Sigmoid colon (tissue), 7 donors: Measurements from ENCODE around the gene ATOSB. TPM values are rescaled to one million over a fixed set of nuclear protein-coding genes. Genes with fewer than 3 reads are reported as not detected.

Experiments used
- DNase-seq: peaks from one replicate; pipeline ENCODE4 v3.0.0-alpha.2; 2019
- H3K27ac ChIP-seq, 4 donors: fragments of 200-600 bp; sonication (generic); one replicate each; pipeline ENCODE4 v1.5.1; 2016 to 2019; ENCODE audit warnings: mild to moderate bottlenecking in 1 of 4
- H3K27me3 ChIP-seq, 3 donors: fragments of 200-600 bp; sonication (generic); one replicate each; pipeline ENCODE4 v1.5.1; 2019; ENCODE audit warnings: mild to moderate bottlenecking in 1 of 3
- H3K36me3 ChIP-seq, 4 donors: fragments of 200-600 bp; sonication (generic); one replicate each; pipeline ENCODE4 v1.5.1; 2016 to 2019
- H3K4me1 ChIP-seq, 4 donors: fragments of 200-600 bp; sonication (generic); one replicate each; pipeline ENCODE4 v1.5.1; 2017 to 2019
- H3K4me3 ChIP-seq, 4 donors: fragments of 200-600 bp; sonication (generic); one replicate each; pipeline ENCODE4 v1.5.1; 2017 to 2019; ENCODE audit warnings: mild to moderate bottlenecking in 2 of 4, moderate library complexity in 1 of 4
- H3K9me3 ChIP-seq, 4 donors: fragments of 200-600 bp in 3 of 4; sonication (generic) in 3 of 4; one replicate each; pipeline versions ENCODE4 v1.5.1 to v1.6.1; 2013 to 2019
- CTCF ChIP-seq, 4 experiments: fragments of 450-650 bp in 3 of 4; fragments of 200-600 bp in 1 of 4; IDR thresholded peaks; one replicate each; pipeline ENCODE4 v1.5.1; 2016 to 2019; ENCODE audit warnings: antibody characterized with exemption in 4 of 4, mild to moderate bottlenecking in 3 of 4, moderate library complexity in 2 of 4
- EP300 ChIP-seq, 4 donors: sonication (generic); formaldehyde crosslinking; IDR thresholded peaks; one replicate each; pipeline ENCODE4 v1.6.1; 2017; ENCODE audit warnings: antibody characterized with exemption in 4 of 4
- POLR2A ChIP-seq, 2 donors: fragments of 450-650 bp; IDR thresholded peaks; one replicate each; pipeline ENCODE4 v1.6.1; 2016; ENCODE audit warnings: antibody characterized with exemption in 2 of 2, mild to moderate bottlenecking in 2 of 2, moderate library complexity in 2 of 2
- POLR2AphosphoS5 ChIP-seq, 4 donors: sonication (generic); formaldehyde crosslinking; IDR thresholded peaks; one replicate each; pipeline ENCODE4 v1.6.1; 2017; ENCODE audit warnings: antibody characterized with exemption in 4 of 4
- WGBS, 2 donors: extraction: QIAGEN DNeasy Blood & Tissue Kit; methylation state at CpG; one replicate each; pipeline ENCODE4 v1.1.7; 2013; 5-methylcytosine and 5-hydroxymethylcytosine counted together
- intact Hi-C: fragments of 100-400 bp; cut with DNase I; formaldehyde crosslinking; loops from one replicate; pipeline ENCODE4 v1.15.1; 2023
- polyA plus RNA-seq, 3 donors: library from polyadenylated mRNA; stranded (reverse); fragments of 200-250 nt; gene quantifications; one replicate each; pipeline ENCODE4 v1.2.3, GENCODE V29; 2013
- total RNA-seq, 4 donors: library from RNA; depleted of rRNA; stranded (reverse); fragments of >200 nt; gene quantifications; one replicate each; pipeline ENCODE4 v1.1.0, GENCODE V29; 2016
- donor health status: healthy with polysubstance abuse.
- donor health status: Bipolar disorder and iron deficiency.
- donor health status: healthy.

ATOSB gene
- total and polyA plus RNA-seq, 7 donors: 10.5 to 27.3 (median 19.4) TPM

- Histone ChIP-seq H3K36me3 (peaks cover 35 to 68% (median 50%) of the 10 kb centered on the region in 4 donors), H3K9me3 (no peaks in the 10 kb centered on the region), H3K4me1 (peaks cover 0 to 33% (median 23%) of the 10 kb centered on the region in 4 donors), H3K27me3 (no peaks in the 10 kb centered on the region), H3K4me3 (no peak overlapping the region), H3K27ac (peak overlapping the region in 2 of 4 donors; percentile 91 to 95)
- TF ChIP-seq EP300 (IDR thresholded peaks at IDR 0.05) (no peak), CTCF (IDR thresholded peaks at IDR 0.05) (no peak), POLR2AphosphoS5 (IDR thresholded peaks at IDR 0.05) (no peak), POLR2A (IDR thresholded peaks at IDR 0.05) (no peak)
- intact Hi-C loops: no loop called here
- DNase-seq: no peak
- 95% methylated on average over 4 of the region's 4 CpGs for WGBS, 2 donors
These were observed 11.1 kb downstream of the ATOSB start for GRCh38 chr9:35104586-35104985.

- TF ChIP-seq CTCF (IDR thresholded peaks at IDR 0.05): no peak
- no peak for TF ChIP-seq POLR2A (IDR thresholded peaks at IDR 0.05)
- DNase-seq: peak; percentile 34
- Histone ChIP-seq H3K36me3 (peaks cover 35 to 73% (median 52%) of the 10 kb centered on the region in 4 donors), H3K4me3 (peak overlapping the region in 3 of 4 donors; percentile 48 to 85 (median 80)), H3K9me3 (no peaks in the 10 kb centered on the region), H3K27ac (peak overlapping the region; percentile 78 to 95 (median 88)), H3K27me3 (no peaks in the 10 kb centered on the region), H3K4me1 (peaks cover 0 to 28% (median 23%) of the 10 kb centered on the region in 4 donors)
- 43 to 47% methylated on average over 5 of the region's 5 CpGs for WGBS, 2 donors
- intact Hi-C loops: loop anchor here (1.0 to 2.0 kb wide), 2 partner anchors 8 to 23 kb away; no protein-coding TSS in a partner anchor
These were observed 11.9 kb downstream of the ATOSB start for GRCh38 chr9:35103660-35104191.

- Histone ChIP-seq H3K36me3 (peaks cover 34 to 66% (median 47%) of the 10 kb centered on the region in 4 donors), H3K27me3 (no peaks in the 10 kb centered on the region), H3K4me1 (peaks cover 0 to 28% (median 23%) of the 10 kb centered on the region in 4 donors), H3K4me3 (peak within 1 kb of the TSS; percentile 48 to 85 (median 66)), H3K9me3 (no peaks in the 10 kb centered on the region), H3K27ac (peak within 1 kb of the TSS; percentile 78 to 95 (median 88))
- intact Hi-C loops: loop anchor here (1.0 to 2.0 kb wide), 2 partner anchors 8 to 22 kb away; no protein-coding TSS in a partner anchor
- TF ChIP-seq CTCF (IDR thresholded peaks at IDR 0.05) (no peak), EP300 (IDR thresholded peaks at IDR 0.05) (no peak), POLR2AphosphoS5 (IDR thresholded peaks at IDR 0.05) (peak; percentile 82 to 86 (median 83)), POLR2A (IDR thresholded peaks at IDR 0.05) (peak; percentile 35 to 48)
- DNase-seq: peak; percentile 98
- WGBS, 2 donors: 1% methylated on average over 57 of the region's 57 CpGs
These were observed 12.6 kb downstream of the ATOSB start, which contains the start of gene STOML2 for GRCh38 chr9:35102769-35103659. Gene STOML2, minus strand, starts transcription at chr9:35103131. Its CDS starts 37 bp downstream, at chr9:35103094.

- Histone ChIP-seq H3K27ac (peak overlapping the region; percentile 78 to 95 (median 88)), H3K9me3 (no peaks in the 10 kb centered on the region), H3K4me1 (peaks cover 0 to 28% (median 23%) of the 10 kb centered on the region in 4 donors), H3K36me3 (peaks cover 28 to 60% (median 41%) of the 10 kb centered on the region in 4 donors), H3K4me3 (peak overlapping the region; percentile 48 to 85 (median 66)), H3K27me3 (no peaks in the 10 kb centered on the region)
- no peak for DNase-seq
- intact Hi-C loops: loop anchor here (2.0 kb wide), 1 partner anchor 22 kb away; no protein-coding TSS in a partner anchor
- no peak for TF ChIP-seq CTCF (IDR thresholded peaks at IDR 0.05)
- no peak for TF ChIP-seq POLR2AphosphoS5 (IDR thresholded peaks at IDR 0.05)
- TF ChIP-seq EP300 (IDR thresholded peaks at IDR 0.05): no peak
- no peak for TF ChIP-seq POLR2A (IDR thresholded peaks at IDR 0.05)
- whole genome bisulfite sequencing, 2 donors: 1 to 6% methylated on average over 10 of the region's 10 CpGs
These were observed 13.2 kb downstream of the ATOSB start for GRCh38 chr9:35102465-35102768.
